ENCODE measurements around the gene RBMS1.

GRCh38 chr2:160509016-160509415 is 15.4 kb upstream of the RBMS1 start:
- TF ChIP-seq CTCF (IDR thresholded peaks at IDR 0.05) (no peak), POLR2A (IDR thresholded peaks at IDR 0.05) (no peak)

Measured in right lobe of liver (tissue), 4 donors.